GM23338 (cell line): ENCODE data around the gene NOL3. TPM values are rescaled to one million over a fixed set of nuclear protein-coding genes. Genes with fewer than 3 reads are reported as not detected.
A peak's percentile ranks its signal among the peaks of the same experiment; 100 is the strongest.

ENCODE experiments used
- ATAC-seq: fragments of 200-7000 bp; cut with Tn5 transposase; 3 replicates; pipeline ENCODE4 v1.9.1; 2020
- DNase-seq: peaks from one replicate; pipeline ENCODE4 v3.0.0-alpha.2; 2015; ENCODE audit warnings: low spot score
- H2AFZ ChIP-seq: fragments of 200-600 bp; sonication (generic); 2 replicates; pipeline ENCODE4 v1.8.0; 2016; ENCODE audit warnings: antibody characterized with exemption, mild to moderate bottlenecking, moderate library complexity
- H3F3A ChIP-seq: fragments of 200-600 bp; sonication (generic); replicated peaks from 2 replicates; pipeline ENCODE4 v1.8.0; 2017; ENCODE audit warnings: antibody characterized with exemption, mixed run types, low read depth
- H3K27ac ChIP-seq: fragments of 200-600 bp; sonication (generic); 2 replicates; pipeline ENCODE4 v1.6.1; 2016; ENCODE audit warnings: low read depth
- H3K27me3 ChIP-seq: fragments of 200-600 bp; sonication (generic); 2 replicates; pipeline ENCODE4 v1.8.0; 2016; ENCODE audit warnings: mild to moderate bottlenecking, mixed run types, moderate library complexity; ENCODE audit not compliant: insufficient read depth
- H3K36me3 ChIP-seq: fragments of 200-600 bp; sonication (generic); 2 replicates; pipeline ENCODE4 v1.8.0; 2016; ENCODE audit warnings: mild to moderate bottlenecking; ENCODE audit not compliant: insufficient read depth
- H3K4me1 ChIP-seq: fragments of 200-600 bp; sonication (generic); 2 replicates; pipeline ENCODE4 v1.8.0; 2016; ENCODE audit warnings: mild to moderate bottlenecking, moderate library complexity; ENCODE audit not compliant: insufficient read depth
- H3K4me2 ChIP-seq: fragments of 200-600 bp; sonication (generic); 2 replicates; pipeline ENCODE4 v1.7.1; 2017; ENCODE audit warnings: mixed run types
- H3K4me3 ChIP-seq: fragments of 200-600 bp; sonication (generic); 2 replicates; pipeline ENCODE4 v1.6.1; 2016; ENCODE audit warnings: mixed run types
- H3K79me2 ChIP-seq: fragments of 200-600 bp; sonication (generic); replicated peaks from 2 replicates; pipeline ENCODE4 v1.8.0; 2017; ENCODE audit warnings: mild to moderate bottlenecking; ENCODE audit not compliant: insufficient read depth
- H3K9me2 ChIP-seq: fragments of 200-600 bp; sonication (generic); 2 replicates; pipeline ENCODE4 v1.8.0; 2017; ENCODE audit not compliant: insufficient read depth
- H4K20me1 ChIP-seq: fragments of 200-600 bp; sonication (generic); replicated peaks from 2 replicates; pipeline ENCODE4 v1.8.0; 2017; ENCODE audit warnings: mild to moderate bottlenecking; ENCODE audit not compliant: insufficient read depth
- H3K27ac Mint-ChIP-seq: 2 replicates; pipeline ENCODE4 v1.8.0; 2020; ENCODE audit warnings: inconsistent platforms, mild to moderate bottlenecking, moderate library complexity, mixed read lengths
- H3K27me3 Mint-ChIP-seq: 3 replicates; pipeline ENCODE4 v1.8.0; 2022; ENCODE audit warnings: low read depth, mild to moderate bottlenecking, moderate library complexity, mixed read lengths, inconsistent platforms; ENCODE audit not compliant: insufficient read depth, poor library complexity
- H3K36me3 Mint-ChIP-seq: 3 replicates; pipeline ENCODE4 v1.8.0; 2021; ENCODE audit warnings: low read depth, mild to moderate bottlenecking, inconsistent platforms, moderate library complexity, mixed read lengths
- H3K4me1 Mint-ChIP-seq: 3 replicates; pipeline ENCODE4 v1.8.0; 2020; ENCODE audit warnings: mild to moderate bottlenecking, inconsistent platforms, mixed read lengths
- H3K4me3 Mint-ChIP-seq: 3 replicates; pipeline ENCODE4 v1.8.0; 2021; ENCODE audit warnings: moderate library complexity, mild to moderate bottlenecking, inconsistent platforms, mixed read lengths
- H3K9me3 Mint-ChIP-seq: 3 replicates; pipeline ENCODE4 v1.8.0; 2020; ENCODE audit warnings: moderate library complexity, mild to moderate bottlenecking, inconsistent platforms, mixed read lengths
- CREB1 ChIP-seq: fragments of 250-450 bp; sonication (Bioruptor Pico); IDR thresholded peaks from 2 replicates; pipeline ENCODE4 v1.5.0; 2020; ENCODE audit warnings: low read depth, mild to moderate bottlenecking, moderate library complexity
- EZH2 ChIP-seq: fragments of 200-600 bp; sonication (generic); IDR thresholded peaks from one replicate; pipeline ENCODE4 v1.8.0; 2017; ENCODE audit warnings: antibody characterized with exemption, mild to moderate bottlenecking, low read depth; ENCODE audit not compliant: unreplicated experiment
- EZH2phosphoT487 ChIP-seq: fragments of 200-600 bp; sonication (generic); IDR thresholded peaks from one replicate; pipeline ENCODE4 v1.8.1; 2018; ENCODE audit warnings: antibody characterized with exemption; ENCODE audit not compliant: unreplicated experiment
- JUNB ChIP-seq: IDR thresholded peaks from one replicate; pipeline ENCODE4 v1.6.1; 2016; ENCODE audit warnings: antibody characterized with exemption; ENCODE audit not compliant: unreplicated experiment
- POLR2AphosphoS5 ChIP-seq: IDR thresholded peaks from 2 replicates; pipeline ENCODE4 v1.6.1; 2016; ENCODE audit warnings: antibody characterized with exemption, low read depth
- STAT1 ChIP-seq: IDR thresholded peaks from one replicate; pipeline ENCODE4 v1.6.1; 2016; ENCODE audit warnings: antibody characterized with exemption; ENCODE audit not compliant: unreplicated experiment
- ZNF114 ChIP-seq: fragments of 250-450 bp; sonication (Bioruptor Pico); IDR thresholded peaks from 2 replicates; pipeline ENCODE4 v1.5.0; 2020; ENCODE audit warnings: mild to moderate bottlenecking, moderate library complexity
- ZNF331 ChIP-seq: fragments of 250-450 bp; sonication (Bioruptor Pico); IDR thresholded peaks from 2 replicates; pipeline ENCODE4 v1.5.0; 2020; ENCODE audit warnings: low read depth, mild to moderate bottlenecking, moderate library complexity
- polyA plus RNA-seq: library from polyadenylated mRNA; unstranded; fragments of >200 nt; fragmentation: Nextera tagmentation; extraction: Ambion mirVana; gene quantifications from 2 replicates; pipeline ENCODE4 v1.2.1, GENCODE V29; 2016
- total RNA-seq: library from RNA; depleted of rRNA; stranded (reverse); fragments of >200 nt; shearing (Covaris generic); gene quantifications from 2 replicates; pipeline ENCODE4 v1.2.3, GENCODE V29; 2014
- TF ChIP-seq, protein P1 (sequence below), 2 experiments: fragments of 200-600 bp in 1 of 2; sonication (generic) in 1 of 2; conservative IDR thresholded peaks; 2 replicates each; pipeline versions ENCODE4 v1.5.1 to v1.6.1; 2016 to 2017; ENCODE audit warnings: antibody characterized with exemption in 2 of 2, low read depth in 2 of 2, mild to moderate bottlenecking in 2 of 2, moderate library complexity in 1 of 2
- TF ChIP-seq, protein P2 (sequence below): IDR thresholded peaks from one replicate; pipeline ENCODE4 v1.6.1; 2018; ENCODE audit warnings: antibody characterized with exemption; ENCODE audit not compliant: unreplicated experiment

Gene NOL3
- total and polyA plus RNA-seq, 2 experiments from 2014 or later: 3.3 to 4.0 TPM

DNA sequence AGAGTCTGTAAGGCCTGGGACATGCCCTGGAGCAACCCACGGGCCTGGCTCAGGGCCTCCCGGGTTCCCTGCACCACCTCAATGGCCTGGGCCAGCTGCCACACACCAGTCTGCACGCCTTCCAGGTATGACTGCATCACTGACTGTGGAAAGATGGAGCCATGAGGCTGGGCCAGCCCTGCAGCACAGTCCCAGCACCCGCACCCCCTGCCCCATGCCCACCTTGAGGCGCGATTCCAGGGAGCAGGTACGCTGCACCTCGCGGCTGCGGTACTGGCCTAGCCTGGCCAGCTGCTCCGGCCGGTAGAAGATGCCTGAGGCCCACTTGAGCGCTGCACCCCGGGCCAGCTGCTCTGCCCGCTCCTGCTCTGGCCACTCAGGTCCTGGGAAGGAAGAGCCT, 18.5 kb downstream of the NOL3 start:
- Mint-ChIP-seq H3K9me3 (no peaks in the 10 kb centered on the region; the same call in 2 of the 3 replicates), H3K4me1 (peaks cover 32% of the 10 kb centered on the region), H3K27ac (no peak overlapping the region), H3K4me3 (no peak overlapping the region), H3K36me3 (peaks cover 9% of the 10 kb centered on the region), H3K27me3 (peaks cover 32% of the 10 kb centered on the region)
- H3K4me2 ChIP-seq: no peak overlapping the region
- H3K4me1 ChIP-seq: peaks cover 18% of the 10 kb centered on the region; the same call in 1 of the 2 replicates
- H3F3A ChIP-seq: 0 out of 2 replicates have a peak, but pooled peaks cover 9% of the 10 kb centered on the region
- no peak overlapping the region for H3K4me3 ChIP-seq
- H3K36me3 ChIP-seq: no peaks in the 10 kb centered on the region
- ATAC-seq: no peak
- H3K27ac ChIP-seq: no peak overlapping the region
- no peak for DNase-seq
- TF ChIP-seq, protein P1, sequence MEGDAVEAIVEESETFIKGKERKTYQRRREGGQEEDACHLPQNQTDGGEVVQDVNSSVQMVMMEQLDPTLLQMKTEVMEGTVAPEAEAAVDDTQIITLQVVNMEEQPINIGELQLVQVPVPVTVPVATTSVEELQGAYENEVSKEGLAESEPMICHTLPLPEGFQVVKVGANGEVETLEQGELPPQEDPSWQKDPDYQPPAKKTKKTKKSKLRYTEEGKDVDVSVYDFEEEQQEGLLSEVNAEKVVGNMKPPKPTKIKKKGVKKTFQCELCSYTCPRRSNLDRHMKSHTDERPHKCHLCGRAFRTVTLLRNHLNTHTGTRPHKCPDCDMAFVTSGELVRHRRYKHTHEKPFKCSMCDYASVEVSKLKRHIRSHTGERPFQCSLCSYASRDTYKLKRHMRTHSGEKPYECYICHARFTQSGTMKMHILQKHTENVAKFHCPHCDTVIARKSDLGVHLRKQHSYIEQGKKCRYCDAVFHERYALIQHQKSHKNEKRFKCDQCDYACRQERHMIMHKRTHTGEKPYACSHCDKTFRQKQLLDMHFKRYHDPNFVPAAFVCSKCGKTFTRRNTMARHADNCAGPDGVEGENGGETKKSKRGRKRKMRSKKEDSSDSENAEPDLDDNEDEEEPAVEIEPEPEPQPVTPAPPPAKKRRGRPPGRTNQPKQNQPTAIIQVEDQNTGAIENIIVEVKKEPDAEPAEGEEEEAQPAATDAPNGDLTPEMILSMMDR (conservative IDR thresholded peaks at IDR 0.05; ENCODE audit: low read depth in 2 of 2): no peak
- TF ChIP-seq STAT1 (no peak), EZH2phosphoT487 (no peak), EZH2 (no peak), POLR2AphosphoS5 (no peak), CREB1 (CRISPR knock-in tag) (no peak), ZNF114 (CRISPR knock-in tag) (no peak)
- TF ChIP-seq, protein P2, sequence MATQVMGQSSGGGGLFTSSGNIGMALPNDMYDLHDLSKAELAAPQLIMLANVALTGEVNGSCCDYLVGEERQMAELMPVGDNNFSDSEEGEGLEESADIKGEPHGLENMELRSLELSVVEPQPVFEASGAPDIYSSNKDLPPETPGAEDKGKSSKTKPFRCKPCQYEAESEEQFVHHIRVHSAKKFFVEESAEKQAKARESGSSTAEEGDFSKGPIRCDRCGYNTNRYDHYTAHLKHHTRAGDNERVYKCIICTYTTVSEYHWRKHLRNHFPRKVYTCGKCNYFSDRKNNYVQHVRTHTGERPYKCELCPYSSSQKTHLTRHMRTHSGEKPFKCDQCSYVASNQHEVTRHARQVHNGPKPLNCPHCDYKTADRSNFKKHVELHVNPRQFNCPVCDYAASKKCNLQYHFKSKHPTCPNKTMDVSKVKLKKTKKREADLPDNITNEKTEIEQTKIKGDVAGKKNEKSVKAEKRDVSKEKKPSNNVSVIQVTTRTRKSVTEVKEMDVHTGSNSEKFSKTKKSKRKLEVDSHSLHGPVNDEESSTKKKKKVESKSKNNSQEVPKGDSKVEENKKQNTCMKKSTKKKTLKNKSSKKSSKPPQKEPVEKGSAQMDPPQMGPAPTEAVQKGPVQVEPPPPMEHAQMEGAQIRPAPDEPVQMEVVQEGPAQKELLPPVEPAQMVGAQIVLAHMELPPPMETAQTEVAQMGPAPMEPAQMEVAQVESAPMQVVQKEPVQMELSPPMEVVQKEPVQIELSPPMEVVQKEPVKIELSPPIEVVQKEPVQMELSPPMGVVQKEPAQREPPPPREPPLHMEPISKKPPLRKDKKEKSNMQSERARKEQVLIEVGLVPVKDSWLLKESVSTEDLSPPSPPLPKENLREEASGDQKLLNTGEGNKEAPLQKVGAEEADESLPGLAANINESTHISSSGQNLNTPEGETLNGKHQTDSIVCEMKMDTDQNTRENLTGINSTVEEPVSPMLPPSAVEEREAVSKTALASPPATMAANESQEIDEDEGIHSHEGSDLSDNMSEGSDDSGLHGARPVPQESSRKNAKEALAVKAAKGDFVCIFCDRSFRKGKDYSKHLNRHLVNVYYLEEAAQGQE: no peak
- H3K9me2 ChIP-seq: no peaks in the 10 kb centered on the region
- peaks cover 17% of the 10 kb centered on the region for H3K79me2 ChIP-seq
- peaks cover 28% of the 10 kb centered on the region for H3K27me3 ChIP-seq
- H2AFZ ChIP-seq: no peak overlapping the region
- H4K20me1 ChIP-seq: peaks cover 11% of the 10 kb centered on the region

DNA sequence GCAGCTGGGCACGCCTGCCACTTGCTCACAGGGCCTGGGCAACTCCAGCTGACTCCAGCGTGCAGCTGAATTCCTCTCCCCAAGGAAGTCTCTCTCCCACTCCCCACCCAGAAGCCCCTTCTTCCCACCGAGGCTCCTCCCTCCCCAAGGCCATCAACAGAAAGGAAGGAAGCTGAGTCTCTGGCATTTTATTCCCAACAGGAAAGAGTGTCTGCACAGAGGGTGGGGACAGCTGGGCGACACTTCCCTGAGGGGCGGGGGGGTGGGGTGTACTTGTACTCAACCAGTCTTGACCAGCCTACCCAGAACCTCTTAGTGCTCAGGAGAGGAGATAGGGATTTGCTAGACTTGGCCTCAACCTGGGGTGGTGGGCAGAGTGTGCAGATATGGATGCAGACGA, 19.7 kb downstream of the NOL3 start, which contains the start of gene EXOC3L1:
Gene EXOC3L1, minus strand, starts transcription at position 96 of the 400 bp plus-strand sequence. CDS start 460 bp downstream, outside the sequence.
- DNase-seq: peak; percentile 42
- H3K36me3 ChIP-seq: 0 out of 2 replicates have a peak, but pooled peaks cover 2% of the 10 kb centered on the region
- Mint-ChIP-seq H3K36me3 (peaks cover 18% of the 10 kb centered on the region), H3K9me3 (no peaks in the 10 kb centered on the region; the same call in 2 of the 3 replicates), H3K27me3 (peaks cover 24% of the 10 kb centered on the region), H3K4me1 (peaks cover 33% of the 10 kb centered on the region), H3K27ac (no peak within 1 kb of the TSS; the same call in 1 of the 2 replicates), H3K4me3 (peak within 1 kb of the TSS; percentile 58; the same call in 2 of the 3 replicates)
- H4K20me1 ChIP-seq: peaks cover 15% of the 10 kb centered on the region
- peaks cover 21% of the 10 kb centered on the region for H3K79me2 ChIP-seq
- no peak within 1 kb of the TSS for H2AFZ ChIP-seq
- peaks cover 17% of the 10 kb centered on the region for H3K27me3 ChIP-seq
- H3K27ac ChIP-seq: no peak within 1 kb of the TSS
- ATAC-seq: no peak
- H3F3A ChIP-seq: 0 out of 2 replicates have a peak, but pooled peaks cover 6% of the 10 kb centered on the region
- no peaks in the 10 kb centered on the region for H3K9me2 ChIP-seq
- peaks cover 13% of the 10 kb centered on the region; the same call in 1 of the 2 replicates for H3K4me1 ChIP-seq
- H3K4me2 ChIP-seq: no peak within 1 kb of the TSS
- H3K4me3 ChIP-seq: no peak within 1 kb of the TSS
- TF ChIP-seq ZNF114 (CRISPR knock-in tag) (no peak), EZH2 (no peak), JUNB (no peak), ZNF331 (no peak)
- TF ChIP-seq, protein P2: no peak
